K562 (cell line): ENCODE data around the gene ACTN3. TPM values are rescaled to one million over a fixed set of nuclear protein-coding genes. Genes with fewer than 3 reads are reported as not detected.

Experiments
- ATF7 ChIP-seq: fragments of 450-650 bp; IDR thresholded peaks from 2 replicates; pipeline ENCODE4 v1.7.1; 2014; ENCODE audit warnings: mild to moderate bottlenecking, moderate library complexity
- BCOR ChIP-seq: fragments of 450-650 bp; IDR thresholded peaks from 2 replicates; pipeline ENCODE4 v1.6.1; 2016
- BMI1 ChIP-seq: fragments of 150-350 bp; IDR thresholded peaks from 2 replicates; pipeline ENCODE4 v1.6.1; 2014; ENCODE audit warnings: low read length
- C11orf30 ChIP-seq: fragments of 450-650 bp; IDR thresholded peaks from 2 replicates; pipeline ENCODE4 v1.6.1; 2016; ENCODE audit warnings: low read depth, mild to moderate bottlenecking
- CREM ChIP-seq: IDR thresholded peaks from 2 replicates; pipeline ENCODE4 v1.6.1; 2014; ENCODE audit warnings: antibody characterized with exemption, low read depth
- ETV1 ChIP-seq: fragments of 450-650 bp; conservative IDR thresholded peaks from 2 replicates; pipeline ENCODE4 v1.6.1; 2016; ENCODE audit warnings: missing genetic modification characterization, control low read depth, low read depth, missing compliant biosample characterization
- GABPB1 ChIP-seq: sonication (generic); formaldehyde crosslinking; IDR thresholded peaks from 2 replicates; pipeline ENCODE4 v1.8.0; 2022; ENCODE audit warnings: mild to moderate bottlenecking, missing genetic modification reagents
- KLF6 ChIP-seq: fragments of 250-450 bp; sonication (Bioruptor Pico); IDR thresholded peaks from 2 replicates; pipeline ENCODE4 v1.4.0; 2020; ENCODE audit warnings: mild to moderate bottlenecking, moderate library complexity, borderline replicate concordance
- LARP7 ChIP-seq: fragments of 450-650 bp; IDR thresholded peaks from 2 replicates; pipeline ENCODE4 v1.6.1; 2016
- MAZ ChIP-seq, 2 experiments: fragments of 450-650 bp in 1 of 2; sonication (generic) in 1 of 2; formaldehyde crosslinking; IDR thresholded peaks in 1 of 2; conservative IDR thresholded peaks in 1 of 2; 2 replicates each; pipeline versions ENCODE4 v1.4.0 to v1.5.0; 2020; ENCODE audit warnings: mild to moderate bottlenecking in 1 of 2, missing genetic modification reagents in 1 of 2
- MYNN ChIP-seq, 2 experiments: sonication (generic); formaldehyde crosslinking in 1 of 2; IDR thresholded peaks; 2 replicates each; pipeline versions ENCODE4 v1.5.0 to v1.6.1; 2016 to 2020; ENCODE audit warnings: antibody characterized with exemption in 1 of 2, missing genetic modification reagents in 1 of 2
- NCOA6 ChIP-seq: fragments of 450-650 bp; IDR thresholded peaks from 2 replicates; pipeline ENCODE4 v1.6.1; 2017; ENCODE audit warnings: mild to moderate bottlenecking
- PHF8 ChIP-seq: fragments of 200-600 bp; sonication (generic); IDR thresholded peaks from 2 replicates; pipeline ENCODE4 v1.6.1; 2012; ENCODE audit warnings: mixed run types, mild to moderate bottlenecking, inconsistent platforms, low read length, moderate library complexity, borderline replicate concordance
- POLR2A ChIP-seq: fragments of 450-650 bp; conservative IDR thresholded peaks from 2 replicates; pipeline ENCODE4 v1.6.1; 2016
- RAD21 ChIP-seq, 2 experiments: fragments of 250-450 bp in 1 of 2; fragments of 450-650 bp in 1 of 2; sonication (Bioruptor Pico) in 1 of 2; formaldehyde crosslinking in 1 of 2; IDR thresholded peaks in 1 of 2; conservative IDR thresholded peaks in 1 of 2; 2 replicates each; pipeline versions ENCODE4 v1.4.0 to v1.8.0; 2020 to 2022; ENCODE audit warnings: mild to moderate bottlenecking in 2 of 2, moderate library complexity in 1 of 2
- RBBP5 ChIP-seq: fragments of 200-600 bp; sonication (generic); IDR thresholded peaks from 2 replicates; pipeline ENCODE4 v1.6.1; 2012; ENCODE audit warnings: borderline replicate concordance, mild to moderate bottlenecking, low read length, control low read depth, inconsistent platforms; ENCODE audit not compliant: insufficient read depth, poor library complexity, severe bottlenecking
- RNF2 ChIP-seq: sonication (generic); IDR thresholded peaks from 2 replicates; pipeline ENCODE4 v1.6.1; 2016
- SIN3A ChIP-seq, 2 experiments: fragments of 150-350 bp in 1 of 2; IDR thresholded peaks; 2 replicates each; pipeline ENCODE4 v1.6.1; 2011 to 2016; ENCODE audit warnings: borderline replicate concordance in 2 of 2, low read depth in 2 of 2, low read length in 2 of 2, mild to moderate bottlenecking in 2 of 2, moderate library complexity in 2 of 2; ENCODE audit not compliant: control insufficient read depth in 1 of 2
- SMAD1 ChIP-seq: fragments of 150-350 bp; IDR thresholded peaks from 2 replicates; pipeline ENCODE4 v1.6.1; 2014; ENCODE audit warnings: low read length, low read depth; ENCODE audit not compliant: partially characterized antibody
- SUPT5H ChIP-seq: fragments of 450-650 bp; IDR thresholded peaks from 2 replicates; pipeline ENCODE4 v1.6.1; 2016
- TARDBP ChIP-seq: fragments of 450-650 bp; IDR thresholded peaks from 2 replicates; pipeline ENCODE4 v1.6.1; 2016
- ZBTB7A ChIP-seq: IDR thresholded peaks from 2 replicates; pipeline ENCODE4 v1.6.1; 2011; ENCODE audit warnings: low read depth, mild to moderate bottlenecking, low read length, moderate library complexity, borderline replicate concordance; ENCODE audit not compliant: control insufficient read depth
- ZKSCAN1 ChIP-seq: fragments of 150-350 bp; IDR thresholded peaks from 2 replicates; pipeline ENCODE4 v1.6.1; 2016; ENCODE audit warnings: low read depth, low read length
- polyA plus RNA-seq, 8 experiments: library from polyadenylated mRNA; depleted of rRNA in 4 of 8; stranded (reverse) in 5 of 8; unstranded in 3 of 8; fragments of >200 nt; fragmentation: Nextera tagmentation in 2 of 8; fragmentation: Illumina TruSeq in 1 of 8; extraction: Ambion mirVana in 2 of 8; extraction: Trizol in 1 of 8; gene quantifications; 2 replicates each; pipeline versions ENCODE4 v1.2.1 to v1.2.3, GENCODE V29; 2011 to 2014; ENCODE audit warnings: inconsistent platforms in 1 of 8, missing spikeins in 1 of 8
- total RNA-seq, 7 experiments: library from RNA; depleted of rRNA in 6 of 7; stranded (reverse); fragments of >200 nt in 6 of 7; fragmentation: Illumina TruSeq in 2 of 7; extraction: Trizol in 2 of 7; gene quantifications; 2 replicates each; pipeline versions ENCODE4 v1.2.1 to v1.2.3, GENCODE V29; 2011 to 2021; ENCODE audit warnings: low replicate concordance in 1 of 7
- TF ChIP-seq, protein P1 (sequence below): fragments of 250-450 bp; sonication (Bioruptor Pico); IDR thresholded peaks from 2 replicates; pipeline ENCODE4 v1.8.0; 2022; ENCODE audit warnings: inconsistent platforms, mild to moderate bottlenecking, moderate library complexity, borderline replicate concordance
- TF ChIP-seq, protein P2 (sequence below), 2 experiments: fragments of 250-450 bp in 1 of 2; fragments of 450-650 bp in 1 of 2; sonication (Bioruptor Pico) in 1 of 2; IDR thresholded peaks; 2 replicates each; pipeline versions ENCODE4 v1.6.1 to v1.8.0; 2016 to 2021; ENCODE audit warnings: mild to moderate bottlenecking in 2 of 2, moderate library complexity in 2 of 2, missing compliant biosample characterization in 1 of 2, missing genetic modification characterization in 1 of 2
- TF ChIP-seq, protein P3 (sequence below): sonication (generic); formaldehyde crosslinking; IDR thresholded peaks from 2 replicates; pipeline ENCODE4 v1.9.0; 2022; ENCODE audit warnings: mild to moderate bottlenecking, missing genetic modification reagents

Gene ACTN3
- total and polyA plus RNA-seq, 9 of the 15 experiments (the other 6 are each of a cell fraction or from before 2014, with no cell fraction given) = not detected

DNA sequence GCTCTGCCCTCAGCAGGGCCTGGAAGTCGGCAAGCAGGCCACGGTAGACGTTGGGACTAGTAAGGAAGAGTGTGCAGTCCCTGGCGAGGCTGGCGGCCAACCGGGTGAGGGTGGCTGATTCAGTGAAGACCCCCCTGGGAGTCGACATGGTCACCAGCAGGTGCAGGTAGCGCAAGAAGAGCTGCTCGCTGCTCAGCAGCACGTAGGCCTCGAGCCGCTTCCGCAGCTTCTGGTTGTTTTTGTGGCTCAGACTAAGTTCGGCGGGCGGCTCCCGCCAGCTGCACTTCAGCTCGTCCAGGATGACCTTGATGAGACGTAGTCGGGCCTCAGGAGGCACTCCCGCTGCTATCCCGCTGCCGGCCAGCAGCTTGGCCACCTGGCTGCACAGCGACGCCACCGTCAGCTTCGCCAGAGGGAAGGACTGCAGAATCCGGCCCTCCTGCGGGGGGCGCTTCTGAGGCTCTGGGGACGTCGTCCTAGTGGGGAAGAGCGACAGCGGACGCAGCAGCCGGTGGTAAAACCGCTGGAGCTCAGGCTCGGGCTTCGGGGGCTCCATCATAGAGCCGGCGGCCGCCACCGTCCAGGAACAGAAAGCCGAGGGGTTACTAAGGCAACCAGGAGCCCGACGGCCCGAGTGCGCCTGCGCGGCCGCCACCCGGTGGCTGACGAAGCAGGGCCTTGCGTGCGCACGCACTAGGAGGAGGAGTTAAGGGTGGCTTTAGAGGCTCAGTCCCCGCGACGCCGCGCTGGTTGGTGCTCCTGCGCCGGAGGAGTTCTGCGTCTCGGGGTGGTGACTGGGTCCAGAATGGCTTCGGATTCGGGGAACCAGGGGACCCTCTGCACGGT lies 46.0 kb downstream of the ACTN3 start, which contains the start of the genes CCDC87 and CCS (continued):
- TF ChIP-seq, protein P1, sequence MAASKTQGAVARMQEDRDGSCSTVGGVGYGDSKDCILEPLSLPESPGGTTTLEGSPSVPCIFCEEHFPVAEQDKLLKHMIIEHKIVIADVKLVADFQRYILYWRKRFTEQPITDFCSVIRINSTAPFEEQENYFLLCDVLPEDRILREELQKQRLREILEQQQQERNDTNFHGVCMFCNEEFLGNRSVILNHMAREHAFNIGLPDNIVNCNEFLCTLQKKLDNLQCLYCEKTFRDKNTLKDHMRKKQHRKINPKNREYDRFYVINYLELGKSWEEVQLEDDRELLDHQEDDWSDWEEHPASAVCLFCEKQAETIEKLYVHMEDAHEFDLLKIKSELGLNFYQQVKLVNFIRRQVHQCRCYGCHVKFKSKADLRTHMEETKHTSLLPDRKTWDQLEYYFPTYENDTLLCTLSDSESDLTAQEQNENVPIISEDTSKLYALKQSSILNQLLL = no peak
- TF ChIP-seq GABPB1 (peak; percentile 65), POLR2A (peak; percentile 94), MYNN (IDR thresholded peaks at IDR 0.05) (no peak; the same call in 1 of the 2 replicates), MYNN (CRISPR knock-in tag; IDR thresholded peaks at IDR 0.05) (no peak), MAZ (CRISPR knock-in tag; conservative IDR thresholded peaks at IDR 0.05 in 1 of 2, IDR thresholded peaks at IDR 0.05 in 1 of 2) (peak; percentile 57 to 84; a peak in 2 of 4 replicates), PHF8 (peak; percentile 96; the same call in 1 of the 2 replicates), NCOA6 (peak; percentile 95), ZBTB7A (no peak; the same call in 1 of the 2 replicates), SUPT5H (peak; percentile 96), CREM (peak; percentile 46), SMAD1 (no peak), ZKSCAN1 (peak; percentile 63; the same call in 1 of the 2 replicates), SIN3A (IDR thresholded peaks at IDR 0.05; ENCODE audit: borderline replicate concordance in 2 of 2, control insufficient read depth in 1 of 2, low read depth in 2 of 2, low read length in 2 of 2) (peak; percentile 59 to 79; a peak in 2 of 4 replicates), KLF6 (no peak), TARDBP (0 out of 2 replicates have a peak, but pooled peaks have one; percentile 62), BCOR (0 out of 2 replicates have a peak, but pooled peaks have one; percentile 7), LARP7 (0 out of 2 replicates have a peak, but pooled peaks have one; percentile 50), RNF2 (peak; percentile 40; the same call in 1 of the 2 replicates), RAD21 (CRISPR knock-in tag; conservative IDR thresholded peaks at IDR 0.05 in 1 of 2, IDR thresholded peaks at IDR 0.05 in 1 of 2) (peak; percentile 51 to 56; a peak in 3 of 4 replicates), RBBP5 (peak; percentile 42), ATF7 (peak; percentile 58; the same call in 1 of the 2 replicates), C11orf30 (peak; percentile 20; the same call in 1 of the 2 replicates), ETV1 (tag) (no peak; the same call in 1 of the 2 replicates), BMI1 (peak; percentile 58; the same call in 1 of the 2 replicates)
- TF ChIP-seq, protein P2, sequence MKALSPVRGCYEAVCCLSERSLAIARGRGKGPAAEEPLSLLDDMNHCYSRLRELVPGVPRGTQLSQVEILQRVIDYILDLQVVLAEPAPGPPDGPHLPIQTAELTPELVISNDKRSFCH (CRISPR knock-in tag; IDR thresholded peaks at IDR 0.05) = no peak
- TF ChIP-seq, protein P2 (tag; IDR thresholded peaks at IDR 0.05) = 0 out of 2 replicates have a peak, but pooled peaks have one; percentile 18
- TF ChIP-seq, protein P3, sequence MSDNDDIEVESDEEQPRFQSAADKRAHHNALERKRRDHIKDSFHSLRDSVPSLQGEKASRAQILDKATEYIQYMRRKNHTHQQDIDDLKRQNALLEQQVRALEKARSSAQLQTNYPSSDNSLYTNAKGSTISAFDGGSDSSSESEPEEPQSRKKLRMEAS (CRISPR knock-in tag) = peak; percentile 88
